H1 (cell line): Measurements from ENCODE around the gene NEK9. TPM values are rescaled to one million over a fixed set of nuclear protein-coding genes. Genes with fewer than 3 reads are reported as not detected.

Experiments
- GABPA ChIP-seq: IDR thresholded peaks from 2 replicates; pipeline ENCODE4 v1.6.1; 2011; ENCODE audit warnings: mild to moderate bottlenecking, low read length, moderate library complexity, borderline replicate concordance; ENCODE audit not compliant: insufficient read depth
- JUN ChIP-seq: IDR thresholded peaks from 2 replicates; pipeline ENCODE4 v1.6.1; 2011; ENCODE audit warnings: low read depth, mild to moderate bottlenecking, improper control_type of control experiment, low read length
- polyA plus RNA-seq, 7 experiments: library from polyadenylated mRNA; depleted of rRNA in 3 of 7; stranded (reverse) in 5 of 7; unstranded in 2 of 7; fragments of >200 nt in 5 of 7; fragments of 200-250 nt in 2 of 7; gene quantifications; 1 replicate in 5 of 7; 2 replicates in 1 of 7; 4 replicates in 1 of 7; pipeline versions ENCODE4 v1.2.1 to v1.2.3, GENCODE V29; 2011 to 2013; ENCODE audit warnings: missing spikeins in 2 of 7, mixed read lengths in 2 of 7
- total RNA-seq: library from RNA; stranded (reverse); fragmentation: NEBNext Ultra II Directional; extraction: Animal tissue kit (Norgen Biotek cat#: 25700); gene quantifications from 2 replicates; pipeline ENCODE4 v1.2.1, GENCODE V29; 2021

NEK9 gene
- total and polyA plus RNA-seq, 2 of the 8 experiments (the other 6 are each of a cell fraction or from before 2014, with no cell fraction given) = 16.0 to 43.6 TPM

DNA sequence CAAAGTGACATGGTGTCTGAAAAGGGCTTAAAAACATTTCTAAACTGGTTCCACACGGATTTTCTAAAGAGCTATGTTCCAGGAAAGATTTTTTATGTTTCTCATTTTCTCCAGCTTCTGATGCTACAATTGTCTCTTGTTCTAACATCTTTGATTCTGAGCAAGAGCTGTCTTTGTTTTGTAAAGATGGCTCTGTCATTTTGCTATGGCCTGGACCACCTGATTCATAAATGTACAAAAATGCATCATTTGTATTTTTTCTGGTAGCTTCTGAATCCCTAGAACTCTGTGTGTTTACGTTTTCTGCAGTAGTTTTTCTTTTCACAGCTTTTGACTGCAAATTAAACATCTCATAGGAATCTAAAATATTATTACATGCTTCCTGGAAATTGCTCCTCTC is 78.7 kb downstream of the NEK9 start (continued):
- TF ChIP-seq GABPA = no peak
- no peak for TF ChIP-seq JUN
- TF ChIP-seq, all 59 proteins: peak for 0
